Sigmoid colon (tissue), 3 donors: Measurements from ENCODE around the gene PARVB.

Source experiments
- POLR2A ChIP-seq, 2 donors: fragments of 450-650 bp; IDR thresholded peaks; one replicate each; pipeline ENCODE4 v1.6.1; 2016; ENCODE audit warnings: antibody characterized with exemption in 2 of 2, mild to moderate bottlenecking in 2 of 2, moderate library complexity in 2 of 2
- TF ChIP-seq, protein P1 (sequence below), 4 experiments: fragments of 450-650 bp in 3 of 4; fragments of 200-600 bp in 1 of 4; IDR thresholded peaks; one replicate each; pipeline ENCODE4 v1.5.1; 2016 to 2019; ENCODE audit warnings: antibody characterized with exemption in 4 of 4, mild to moderate bottlenecking in 3 of 4, moderate library complexity in 2 of 4

DNA sequence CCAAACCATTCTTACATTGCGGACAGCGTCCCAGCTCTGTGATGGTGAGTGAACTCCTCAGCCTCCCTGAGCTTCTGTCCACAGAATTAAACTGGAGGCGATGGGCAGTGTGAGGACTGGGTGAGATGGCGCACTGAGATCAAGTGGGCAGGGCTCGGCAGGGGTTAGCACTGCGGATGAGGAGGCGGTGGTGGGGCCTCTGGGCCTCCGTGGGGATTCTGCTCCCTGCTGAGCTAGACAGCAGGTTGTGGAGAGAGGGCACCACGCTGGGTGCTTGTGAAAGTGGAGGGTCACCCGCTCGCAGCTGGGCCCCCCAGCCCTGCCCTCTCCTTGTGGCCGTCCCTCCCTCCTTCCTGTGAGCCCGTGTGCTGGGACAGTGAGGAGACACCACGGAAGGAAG, 131.0 kb downstream of the PARVB start:
- TF ChIP-seq, protein P1, sequence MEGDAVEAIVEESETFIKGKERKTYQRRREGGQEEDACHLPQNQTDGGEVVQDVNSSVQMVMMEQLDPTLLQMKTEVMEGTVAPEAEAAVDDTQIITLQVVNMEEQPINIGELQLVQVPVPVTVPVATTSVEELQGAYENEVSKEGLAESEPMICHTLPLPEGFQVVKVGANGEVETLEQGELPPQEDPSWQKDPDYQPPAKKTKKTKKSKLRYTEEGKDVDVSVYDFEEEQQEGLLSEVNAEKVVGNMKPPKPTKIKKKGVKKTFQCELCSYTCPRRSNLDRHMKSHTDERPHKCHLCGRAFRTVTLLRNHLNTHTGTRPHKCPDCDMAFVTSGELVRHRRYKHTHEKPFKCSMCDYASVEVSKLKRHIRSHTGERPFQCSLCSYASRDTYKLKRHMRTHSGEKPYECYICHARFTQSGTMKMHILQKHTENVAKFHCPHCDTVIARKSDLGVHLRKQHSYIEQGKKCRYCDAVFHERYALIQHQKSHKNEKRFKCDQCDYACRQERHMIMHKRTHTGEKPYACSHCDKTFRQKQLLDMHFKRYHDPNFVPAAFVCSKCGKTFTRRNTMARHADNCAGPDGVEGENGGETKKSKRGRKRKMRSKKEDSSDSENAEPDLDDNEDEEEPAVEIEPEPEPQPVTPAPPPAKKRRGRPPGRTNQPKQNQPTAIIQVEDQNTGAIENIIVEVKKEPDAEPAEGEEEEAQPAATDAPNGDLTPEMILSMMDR (IDR thresholded peaks at IDR 0.05), result no peak
- TF ChIP-seq POLR2A (IDR thresholded peaks at IDR 0.05), result no peak
